NCI-H2107 (cell line): ENCODE data around the gene THY1.
"Not testable (repeated sequence)": the region's sequence is repeated elsewhere in the genome, so short reads cannot be mapped to it uniquely, and the experiment has no call there.

ENCODE experiments used
- DNase-seq: peaks from one replicate; lab custom pipeline; 2025; lab: John Stamatoyannopoulos, UW

Gene THY1

GRCh38 chr11:119445379-119445778, 22.4 kb upstream of the THY1 start:
- no peak for DNase-seq

DNA sequence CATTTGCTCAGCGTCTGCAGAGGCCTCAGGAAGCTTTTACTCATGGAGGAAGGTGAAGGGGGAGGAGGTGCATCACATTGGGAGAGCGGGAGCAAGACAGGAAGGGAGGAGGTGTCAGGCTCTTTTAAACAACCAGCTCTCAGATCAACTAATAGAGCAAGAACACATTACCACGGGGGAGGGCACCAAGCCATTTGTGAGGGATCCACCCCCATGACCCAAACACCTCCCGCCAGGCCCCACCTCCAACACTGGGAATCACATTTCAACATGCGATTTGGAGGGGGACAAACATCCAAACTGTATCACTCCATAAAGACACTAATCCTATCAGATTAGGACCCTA, 18.9 kb upstream of the THY1 start:
- DNase-seq, result no peak

GRCh38 chr11:119438599-119438998, 15.6 kb upstream of the THY1 start:
- DNase-seq, result no peak

DNA sequence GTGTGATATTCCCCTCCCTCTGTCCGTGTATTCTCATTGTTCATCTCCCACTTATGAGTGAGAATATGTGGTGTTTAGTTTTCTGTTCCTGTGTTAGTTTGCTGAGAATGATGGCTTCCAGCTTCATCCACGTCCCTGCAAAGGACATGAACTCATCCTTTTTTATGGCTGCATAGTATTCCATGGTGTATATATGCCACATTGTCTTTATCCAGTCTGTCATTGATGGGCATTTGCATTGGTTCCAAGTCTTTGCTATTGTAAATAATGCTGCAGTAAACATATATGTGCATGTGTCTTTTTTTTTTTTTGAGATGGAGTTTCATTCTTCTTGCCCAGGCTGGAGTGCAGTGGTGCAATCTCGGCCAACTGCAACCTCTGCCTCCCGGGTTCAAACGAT, 14.5 kb upstream of the THY1 start:
- not testable (repeated sequence) for DNase-seq

GRCh38 chr11:119436711-119437110, 13.7 kb upstream of the THY1 start:
- no peak for DNase-seq

DNA sequence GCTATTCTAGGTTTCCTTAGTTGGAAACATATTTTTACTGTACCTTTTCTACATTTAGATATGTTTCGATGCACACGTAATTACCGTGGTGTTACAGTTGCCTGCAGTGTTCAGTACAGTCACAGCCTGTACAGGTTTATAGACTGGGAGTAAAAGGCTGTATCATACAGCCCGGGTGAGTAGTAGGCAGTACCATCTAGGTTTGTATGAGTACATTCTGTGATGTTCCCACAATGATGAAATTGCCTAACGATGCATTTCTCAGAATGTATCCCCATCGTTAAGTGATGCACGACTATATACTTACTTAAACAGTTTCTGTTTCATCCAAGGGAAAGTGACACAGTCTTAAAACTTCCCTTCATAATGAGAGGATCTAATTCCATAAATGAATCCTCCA, 13.1 kb upstream of the THY1 start:
- DNase-seq, result no peak

- DNase-seq, result no peak
Measured at GRCh38 chr11:119434591-119435330, 11.8 kb upstream of the THY1 start.

DNA sequence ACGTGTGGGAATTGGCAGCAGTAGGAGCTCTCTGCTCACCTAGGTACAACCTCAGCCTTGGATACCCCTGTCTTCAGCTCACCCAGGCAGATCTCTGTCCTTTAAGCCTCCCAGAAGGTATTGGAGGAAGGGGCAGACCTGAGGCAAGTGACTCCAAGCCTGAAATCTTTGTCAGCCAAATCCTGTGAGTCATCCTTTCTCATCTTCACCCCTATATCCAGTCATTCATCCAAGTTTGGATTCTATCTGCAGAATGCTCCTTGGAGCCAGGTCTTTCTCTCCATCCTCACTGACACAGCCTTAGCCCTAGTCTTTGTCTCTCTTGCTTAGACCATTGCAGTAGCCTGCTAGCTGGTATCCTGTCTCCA, 10.4 kb upstream of the THY1 start:
- DNase-seq, result no peak

- DNase-seq, result no peak
Measured at GRCh38 chr11:119432484-119433357, 9.7 kb upstream of the THY1 start.

GRCh38 chr11:119431523-119431922, 8.6 kb upstream of the THY1 start:
- DNase-seq, result no peak

DNA sequence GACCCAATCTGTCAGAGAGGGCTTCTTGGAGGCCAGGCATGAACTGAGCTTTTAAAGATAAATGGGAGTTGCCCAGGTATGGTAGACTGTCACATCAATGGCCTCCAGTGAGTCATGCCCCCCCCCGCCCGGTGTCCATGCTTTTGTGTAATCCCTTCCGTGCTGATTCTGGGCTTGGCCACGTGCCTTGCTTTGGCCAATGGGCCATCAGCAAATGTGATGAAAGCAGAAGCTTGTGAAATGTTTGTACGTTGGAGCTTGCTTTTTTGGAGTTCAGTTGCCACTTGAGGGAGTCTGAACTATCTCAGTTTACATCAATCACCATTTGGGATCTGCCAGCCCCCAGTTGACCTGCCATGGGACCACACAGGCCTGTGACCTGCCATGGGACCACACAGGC, 4.3 kb upstream of the THY1 start:
- DNase-seq, result no peak

GRCh38 chr11:119426142-119426541, 3.2 kb upstream of the THY1 start:
- no peak for DNase-seq

- no peak for DNase-seq
Measured at GRCh38 chr11:119424775-119425174, 1.8 kb upstream of the THY1 start.

GRCh38 chr11:119424276-119424675, 1.3 kb upstream of the THY1 start:
- DNase-seq, result no peak

DNA sequence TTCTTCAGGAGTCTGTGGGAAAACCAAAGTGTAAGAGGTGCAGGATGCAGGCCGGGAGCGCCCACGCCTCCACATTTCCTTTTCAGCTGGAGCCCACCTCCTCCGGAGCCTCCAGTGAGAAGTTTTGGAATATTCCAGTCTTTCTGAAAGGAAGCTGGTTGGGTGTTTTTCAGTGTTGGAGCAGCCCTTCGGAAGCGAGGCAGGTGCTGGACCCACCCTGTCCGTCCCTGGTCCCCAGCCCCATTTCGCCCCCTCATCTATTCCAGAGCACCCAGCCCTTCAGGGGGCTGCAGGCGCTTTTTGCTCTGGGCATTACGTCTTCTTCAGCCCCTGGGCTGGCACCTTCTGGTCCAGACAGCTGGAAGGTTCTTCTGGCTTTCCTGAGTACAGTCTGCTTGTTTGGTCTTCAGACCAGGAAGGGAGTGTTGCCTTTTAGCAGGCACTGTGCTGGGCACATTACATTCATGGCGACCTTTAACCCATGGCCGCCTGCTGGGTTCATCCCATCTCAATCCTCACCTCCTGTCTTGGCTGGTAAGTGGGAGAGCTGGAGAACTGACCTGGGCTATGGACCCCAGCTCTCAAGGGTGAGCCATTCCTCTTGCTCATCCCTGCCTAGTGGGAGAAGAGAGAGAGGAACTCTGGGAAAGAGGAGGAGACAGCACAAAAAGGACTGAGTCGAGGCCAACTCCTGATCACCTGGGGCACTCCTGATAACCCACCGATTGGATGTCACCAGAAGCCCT, 710 bp upstream of the THY1 start:
- no peak for DNase-seq

DNA sequence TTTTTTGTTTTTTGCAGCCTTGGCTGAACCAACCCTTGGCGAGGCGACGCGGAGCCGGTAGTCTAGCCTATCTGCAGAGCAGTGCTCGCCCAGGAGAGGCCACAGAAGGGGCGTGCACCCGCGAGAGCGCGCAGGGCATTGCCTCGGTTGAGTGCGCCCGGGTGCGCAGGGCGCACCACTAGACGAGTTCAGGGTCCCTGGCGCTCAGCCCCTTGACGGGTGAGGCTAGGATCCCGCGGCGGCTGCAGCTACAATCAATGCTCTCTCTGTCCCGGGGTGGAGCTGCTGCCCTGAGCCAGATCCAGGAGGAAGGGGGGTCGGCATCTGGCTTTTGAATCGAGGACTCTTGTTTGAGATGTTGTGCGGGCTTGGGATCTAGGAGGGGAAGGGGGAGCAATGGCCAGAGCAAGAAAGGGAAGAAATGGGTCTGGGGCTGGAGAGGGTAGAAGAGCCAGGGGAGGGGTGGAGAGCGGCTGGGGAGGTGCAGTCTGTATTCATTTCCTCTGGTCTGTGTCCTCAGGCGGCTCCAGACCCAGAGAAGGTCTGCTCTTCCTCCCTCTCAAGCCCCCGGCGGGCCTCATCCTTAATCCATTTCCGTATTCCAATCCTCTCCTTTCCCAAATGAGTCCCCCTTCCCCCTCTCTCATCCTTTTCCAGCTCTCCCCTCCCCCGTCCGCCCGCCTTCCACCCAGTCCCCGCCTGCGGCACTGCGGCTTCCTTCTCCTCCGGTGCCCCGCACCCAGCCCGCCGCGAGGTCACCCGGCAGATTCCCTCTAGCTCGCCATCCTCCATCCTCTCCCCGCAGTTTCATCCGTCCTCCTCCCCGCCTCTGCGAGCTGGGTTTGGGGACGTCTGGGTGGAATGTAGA, 797 bp downstream of the THY1 start:
- DNase-seq, result no peak

DNA sequence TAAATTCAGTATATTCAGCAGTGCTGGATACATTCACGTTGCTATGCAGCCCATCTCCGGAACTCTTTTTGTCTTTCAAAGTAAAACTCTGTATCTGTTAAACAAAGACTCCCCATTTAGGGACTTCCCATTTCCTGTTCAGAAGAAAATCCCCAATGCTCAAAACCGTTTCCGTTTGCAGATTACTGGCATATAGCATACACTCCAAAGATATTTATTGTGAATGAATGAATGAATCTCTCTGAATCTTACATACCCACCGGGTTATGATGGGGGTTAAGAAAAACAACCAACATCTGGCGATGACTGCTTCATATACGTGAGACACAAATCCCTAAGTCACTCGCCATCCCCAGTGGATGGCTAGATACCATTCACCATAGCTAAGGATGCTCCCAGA, 1.6 kb downstream of the THY1 start:
- no peak for DNase-seq

DNA sequence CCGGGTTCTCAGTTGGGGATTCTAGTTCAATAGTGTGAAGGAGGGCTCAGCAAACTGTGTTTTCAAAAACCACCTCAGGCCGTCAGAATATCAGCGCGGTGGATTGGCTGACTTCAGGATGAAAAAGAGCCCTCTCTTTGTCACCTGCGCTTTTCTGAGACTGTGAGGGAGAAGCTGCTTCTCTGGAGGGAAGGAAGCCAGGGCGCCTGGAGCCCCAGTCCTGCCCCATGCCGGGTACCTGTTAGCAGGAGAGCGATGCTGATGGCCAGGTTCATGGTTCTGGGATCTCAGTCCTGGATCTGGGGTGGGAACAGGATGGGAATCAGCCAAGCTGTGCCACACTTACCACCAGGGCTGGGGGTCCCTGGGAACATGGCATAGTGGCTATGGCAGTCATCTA, 2.3 kb downstream of the THY1 start:
- no peak for DNase-seq

- no peak for DNase-seq
Measured at GRCh38 chr11:119419834-119420492, 3.0 kb downstream of the THY1 start.

GRCh38 chr11:119419246-119419645, 3.7 kb downstream of the THY1 start:
- no peak for DNase-seq

GRCh38 chr11:119418759-119419158, 4.2 kb downstream of the THY1 start:
- no peak for DNase-seq
